Cortex of kidney (tissue), 1 donor: ENCODE data around the gene RARG.
A peak's percentile ranks its signal among the peaks of the same experiment; 100 is the strongest.
"Not testable (repeated sequence)": the region's sequence is repeated elsewhere in the genome, so short reads cannot be mapped to it uniquely, and the experiment has no call there.

Experiments used
- DNase-seq: peaks from one replicate; lab custom pipeline; 2025; lab: John Stamatoyannopoulos, UW

The RARG gene

GRCh38 chr12:53191096-53191884 is 40.7 kb downstream of the RARG start:
- DNase-seq, result no peak

- no peak for DNase-seq
These were observed 41.8 kb downstream of the RARG start for GRCh38 chr12:53190108-53190729.

- DNase-seq, result no peak
These were observed 44.7 kb downstream of the RARG start for GRCh38 chr12:53187145-53187899.

GRCh38 chr12:53186745-53187144 is 45.3 kb downstream of the RARG start:
- DNase-seq, result no peak

GRCh38 chr12:53185582-53186153 is 46.3 kb downstream of the RARG start:
- DNase-seq, result no peak

- no peak for DNase-seq
These were observed 47.2 kb downstream of the RARG start for GRCh38 chr12:53184828-53185227.

GRCh38 chr12:53182903-53183302 is 49.1 kb downstream of the RARG start:
- no peak for DNase-seq

- no peak for DNase-seq
These were observed 50.1 kb downstream of the RARG start for GRCh38 chr12:53181935-53182334.

GRCh38 chr12:53180931-53181645 is 50.9 kb downstream of the RARG start:
- no peak for DNase-seq

- DNase-seq, result peak; percentile 64
These were observed 51.6 kb downstream of the RARG start, which contains the start of the genes CSAD and ZNF740 for GRCh38 chr12:53180220-53180930. Gene CSAD (minus strand): TSS chr12:53180925. CDS start chr12:53173470, 7,455 bp downstream. Gene ZNF740 (plus strand): TSS chr12:53180722. CDS start chr12:53181984, 1,262 bp downstream.

GRCh38 chr12:53179687-53180219 is 52.3 kb downstream of the RARG start:
- no peak for DNase-seq

GRCh38 chr12:53178803-53179202 is 53.2 kb downstream of the RARG start:
- not testable (repeated sequence) for DNase-seq

- not testable (repeated sequence) for DNase-seq
These were observed 54.6 kb downstream of the RARG start for GRCh38 chr12:53177447-53177846.

- no peak for DNase-seq
These were observed 55.3 kb downstream of the RARG start for GRCh38 chr12:53176750-53177149.

- DNase-seq, result no peak
These were observed 57.0 kb downstream of the RARG start for GRCh38 chr12:53174881-53175491.

GRCh38 chr12:53173085-53173715 is 58.8 kb downstream of the RARG start:
- no peak for DNase-seq

GRCh38 chr12:53172352-53172751 is 59.7 kb downstream of the RARG start:
- no peak for DNase-seq

- no peak for DNase-seq
These were observed 60.2 kb downstream of the RARG start for GRCh38 chr12:53171725-53172329.
